DMS 273 treated with DMSO at 0.1 percent for 48 hours (cell line): ENCODE results near the gene PLCH2.

Experiments used
- DNase-seq: peaks from one replicate; lab custom pipeline; 2025; lab: John Stamatoyannopoulos, UW

Gene PLCH2

GRCh38 chr1:2462819-2463218 lies 13.3 kb upstream of the PLCH2 start:
- DNase-seq: no peak

GRCh38 chr1:2463396-2463795 lies 12.7 kb upstream of the PLCH2 start:
- DNase-seq: no peak

- DNase-seq: no peak
Observed at GRCh38 chr1:2465371-2466269, 10.5 kb upstream of the PLCH2 start.

- no peak for DNase-seq
Observed at GRCh38 chr1:2466270-2466665, 9.8 kb upstream of the PLCH2 start.

GRCh38 chr1:2466958-2467554 lies 9.0 kb upstream of the PLCH2 start:
- no peak for DNase-seq

- DNase-seq: no peak
Observed at GRCh38 chr1:2468041-2468472, 8.0 kb upstream of the PLCH2 start.

GRCh38 chr1:2468540-2468939 lies 7.5 kb upstream of the PLCH2 start:
- no peak for DNase-seq

- peak; percentile 33 for DNase-seq
Observed at GRCh38 chr1:2469103-2469940, 6.8 kb upstream of the PLCH2 start.

GRCh38 chr1:2470290-2471158 lies 5.6 kb upstream of the PLCH2 start:
- peak; percentile 54 for DNase-seq

- DNase-seq: no peak
Observed at GRCh38 chr1:2471159-2471471, 5.0 kb upstream of the PLCH2 start.

- no peak for DNase-seq
Observed at GRCh38 chr1:2471587-2472001, 4.5 kb upstream of the PLCH2 start.

GRCh38 chr1:2472109-2472508 lies 4.0 kb upstream of the PLCH2 start:
- no peak for DNase-seq

- no peak for DNase-seq
Observed at GRCh38 chr1:2472561-2473177, 3.4 kb upstream of the PLCH2 start.

- no peak for DNase-seq
Observed at GRCh38 chr1:2473198-2473597, 2.9 kb upstream of the PLCH2 start.

GRCh38 chr1:2474104-2474844 lies 1.8 kb upstream of the PLCH2 start:
- no peak for DNase-seq

GRCh38 chr1:2474933-2475371 lies 1.1 kb upstream of the PLCH2 start:
- DNase-seq: no peak

- DNase-seq: no peak
Observed at GRCh38 chr1:2475571-2475970, 518 bp upstream of the PLCH2 start.

- no peak for DNase-seq
Observed at GRCh38 chr1:2477309-2477708, 1.2 kb downstream of the PLCH2 start.

GRCh38 chr1:2477791-2478499 lies 1.9 kb downstream of the PLCH2 start:
- no peak for DNase-seq

- DNase-seq: no peak
Observed at GRCh38 chr1:2479186-2479585, 3.1 kb downstream of the PLCH2 start.
